Activated T-helper 2 cell treated with anti-CD3 and anti-CD28 coated beads, Interferon-gamma antibody, Interleukin-2, Interleukin-4, amounts not matched to agents 10 μg/mL and 5 μg/mL and 100 μg/mL, durations not matched to agents 14 hours and 24 hours and 36 hours (primary cell): ENCODE data around the gene E2F8. TPM values are rescaled to one million over a fixed set of nuclear protein-coding genes. Genes with fewer than 3 reads are reported as not detected.
"Not testable (repeated sequence)": the region's sequence is repeated elsewhere in the genome, so short reads cannot be mapped to it uniquely, and the experiment has no call there.

Source experiments
- DNase-seq: peaks from one replicate; pipeline ENCODE4 v3.0.0; 2021; ENCODE audit warnings: low spot score
- H3K27ac Mint-ChIP-seq: one replicate; pipeline ENCODE4 v1.8.0; 2021; ENCODE audit warnings: mixed read lengths
- H3K27me3 Mint-ChIP-seq: one replicate; pipeline ENCODE4 v1.8.0; 2021; ENCODE audit warnings: low read depth, mixed read lengths
- H3K36me3 Mint-ChIP-seq: one replicate; pipeline ENCODE4 v1.8.0; 2021; ENCODE audit warnings: low read depth, mixed read lengths
- H3K4me1 Mint-ChIP-seq: one replicate; pipeline ENCODE4 v1.8.0; 2021; ENCODE audit warnings: low read depth, mixed read lengths
- H3K4me3 Mint-ChIP-seq: one replicate; pipeline ENCODE4 v1.8.0; 2021; ENCODE audit warnings: low read depth, mild to moderate bottlenecking, moderate library complexity, mixed read lengths
- H3K9me3 Mint-ChIP-seq: one replicate; pipeline ENCODE4 v1.8.0; 2021; ENCODE audit warnings: mixed read lengths
- intact Hi-C: fragments of 100-400 bp; cut with micrococcal nuclease; formaldehyde crosslinking; loops from one replicate; pipeline ENCODE4 v1.15.1; 2023
- total RNA-seq: library from RNA; stranded (reverse); gene quantifications from 2 replicates; pipeline ENCODE4 v1.2.3, GENCODE V29; 2022

The E2F8 gene
- total RNA-seq, 1 donor from 2014 or later = 24.0 TPM

GRCh38 chr11:19267567-19267966, 26.8 kb upstream of the E2F8 start:
- no peaks in the 10 kb centered on the region for H3K9me3 Mint-ChIP-seq
- H3K4me1 Mint-ChIP-seq = no peaks in the 10 kb centered on the region
- intact Hi-C loops = no loop called here
- DNase-seq = no peak
- H3K36me3 Mint-ChIP-seq = no peaks in the 10 kb centered on the region
- H3K4me3 Mint-ChIP-seq = no peak overlapping the region
- H3K27ac Mint-ChIP-seq = no peak overlapping the region
- peaks cover 31% of the 10 kb centered on the region for H3K27me3 Mint-ChIP-seq

- no peak overlapping the region for H3K27ac Mint-ChIP-seq
- no peaks in the 10 kb centered on the region for H3K9me3 Mint-ChIP-seq
- intact Hi-C loops = no loop called here
- H3K36me3 Mint-ChIP-seq = no peaks in the 10 kb centered on the region
- peaks cover 8% of the 10 kb centered on the region for H3K27me3 Mint-ChIP-seq
- peaks cover 1% of the 10 kb centered on the region for H3K4me1 Mint-ChIP-seq
- no peak overlapping the region for H3K4me3 Mint-ChIP-seq
- no peak for DNase-seq
Measured at GRCh38 chr11:19263333-19263732, 22.6 kb upstream of the E2F8 start.

GRCh38 chr11:19259487-19260345, 19.0 kb upstream of the E2F8 start:
- H3K27ac Mint-ChIP-seq = no peak overlapping the region
- H3K36me3 Mint-ChIP-seq = no peaks in the 10 kb centered on the region
- intact Hi-C loops = loop anchor here (1.0 kb wide), 1 partner anchor 294 kb away; no protein-coding TSS in a partner anchor
- peaks cover 8% of the 10 kb centered on the region for H3K27me3 Mint-ChIP-seq
- peaks cover 1% of the 10 kb centered on the region for H3K4me1 Mint-ChIP-seq
- H3K9me3 Mint-ChIP-seq = no peaks in the 10 kb centered on the region
- DNase-seq = peak; percentile 48
- H3K4me3 Mint-ChIP-seq = no peak overlapping the region

- no peak overlapping the region for H3K4me3 Mint-ChIP-seq
- intact Hi-C loops = loop anchor here (1.0 kb wide), 1 partner anchor 295 kb away; no protein-coding TSS in a partner anchor
- H3K4me1 Mint-ChIP-seq = peaks cover 1% of the 10 kb centered on the region
- no peaks in the 10 kb centered on the region for H3K36me3 Mint-ChIP-seq
- peaks cover 4% of the 10 kb centered on the region for H3K27me3 Mint-ChIP-seq
- DNase-seq = no peak
- H3K27ac Mint-ChIP-seq = no peak overlapping the region
- no peaks in the 10 kb centered on the region for H3K9me3 Mint-ChIP-seq
Measured at GRCh38 chr11:19258641-19259230, 18.0 kb upstream of the E2F8 start.

GRCh38 chr11:19254441-19254840, 13.7 kb upstream of the E2F8 start:
- DNase-seq, H3K4me3 Mint-ChIP-seq, intact Hi-C loops, H3K4me1 Mint-ChIP-seq, H3K27ac Mint-ChIP-seq, H3K36me3 Mint-ChIP-seq: not testable (repeated sequence)
- Mint-ChIP-seq H3K27me3 (peaks cover 14% of the 10 kb centered on the region), H3K9me3 (peaks cover 11% of the 10 kb centered on the region)

GRCh38 chr11:19253817-19254216, 13.1 kb upstream of the E2F8 start:
- intact Hi-C loops = no loop called here
- no peak overlapping the region for H3K4me3 Mint-ChIP-seq
- H3K36me3 Mint-ChIP-seq = no peaks in the 10 kb centered on the region
- H3K4me1 Mint-ChIP-seq = peaks cover 3% of the 10 kb centered on the region
- H3K9me3 Mint-ChIP-seq = peaks cover 17% of the 10 kb centered on the region
- H3K27me3 Mint-ChIP-seq = peaks cover 19% of the 10 kb centered on the region
- DNase-seq = no peak
- H3K27ac Mint-ChIP-seq = no peak overlapping the region

- Mint-ChIP-seq H3K9me3 (peaks cover 22% of the 10 kb centered on the region), H3K4me1 (peaks cover 3% of the 10 kb centered on the region), H3K4me3 (no peak overlapping the region), H3K36me3 (no peaks in the 10 kb centered on the region), H3K27me3 (peaks cover 23% of the 10 kb centered on the region), H3K27ac (no peak overlapping the region)
- no peak for DNase-seq
- intact Hi-C loops = no loop called here
Measured at GRCh38 chr11:19253153-19253745, 12.5 kb upstream of the E2F8 start.

- no peak for DNase-seq
- Mint-ChIP-seq H3K27me3 (peaks cover 26% of the 10 kb centered on the region), H3K4me3 (no peak overlapping the region), H3K27ac (no peak overlapping the region), H3K9me3 (peaks cover 28% of the 10 kb centered on the region), H3K4me1 (peaks cover 3% of the 10 kb centered on the region), H3K36me3 (no peaks in the 10 kb centered on the region)
- intact Hi-C loops = no loop called here
Measured at GRCh38 chr11:19252394-19253152, 11.8 kb upstream of the E2F8 start.

GRCh38 chr11:19251577-19251976, 10.8 kb upstream of the E2F8 start:
- H3K36me3 Mint-ChIP-seq = no peaks in the 10 kb centered on the region
- peaks cover 32% of the 10 kb centered on the region for H3K27me3 Mint-ChIP-seq
- H3K4me1 Mint-ChIP-seq = peaks cover 3% of the 10 kb centered on the region
- H3K4me3 Mint-ChIP-seq = no peak overlapping the region
- DNase-seq = no peak
- peaks cover 31% of the 10 kb centered on the region for H3K9me3 Mint-ChIP-seq
- H3K27ac Mint-ChIP-seq = no peak overlapping the region
- intact Hi-C loops = no loop called here

- DNase-seq = no peak
- no peak overlapping the region for H3K4me3 Mint-ChIP-seq
- peaks cover 36% of the 10 kb centered on the region for H3K27me3 Mint-ChIP-seq
- peaks cover 23% of the 10 kb centered on the region for H3K4me1 Mint-ChIP-seq
- peaks cover 31% of the 10 kb centered on the region for H3K9me3 Mint-ChIP-seq
- no peak overlapping the region for H3K27ac Mint-ChIP-seq
- no peaks in the 10 kb centered on the region for H3K36me3 Mint-ChIP-seq
- intact Hi-C loops = no loop called here
Measured at GRCh38 chr11:19246816-19247215, 6.1 kb upstream of the E2F8 start.

- Mint-ChIP-seq H3K4me1 (peaks cover 23% of the 10 kb centered on the region), H3K36me3 (peaks cover 1% of the 10 kb centered on the region), H3K27me3 (peaks cover 30% of the 10 kb centered on the region), H3K27ac (no peak overlapping the region), H3K4me3 (no peak overlapping the region), H3K9me3 (peaks cover 26% of the 10 kb centered on the region)
- intact Hi-C loops = no loop called here
- DNase-seq = no peak
Measured at GRCh38 chr11:19245351-19245750, 4.6 kb upstream of the E2F8 start.

- intact Hi-C loops = loop anchor here (5.0 kb wide), 2 partner anchors 172 to 468 kb away; partner anchors contain the start of gene NAV2
Measured at GRCh38 chr11:19244621-19245020, 3.9 kb upstream of the E2F8 start.

More at GRCh38 chr11:19244621-19245020, 3.9 kb upstream of the E2F8 start:
- H3K27me3 Mint-ChIP-seq = peaks cover 25% of the 10 kb centered on the region
- no peak overlapping the region for H3K4me3 Mint-ChIP-seq
- peaks cover 21% of the 10 kb centered on the region for H3K9me3 Mint-ChIP-seq
- H3K36me3 Mint-ChIP-seq = peaks cover 3% of the 10 kb centered on the region
- no peak overlapping the region for H3K27ac Mint-ChIP-seq
- no peak for DNase-seq
- peaks cover 23% of the 10 kb centered on the region for H3K4me1 Mint-ChIP-seq
